Ovary (tissue), 3 donors: ENCODE measurements around the gene ARID5A.

Source experiments
- CTCF ChIP-seq, 3 donors: fragments of 450-650 bp in 2 of 3; fragments of 200-600 bp in 1 of 3; IDR thresholded peaks; one replicate each; pipeline versions ENCODE4 v1.5.1 to v1.8.0; 2016 to 2022; ENCODE audit warnings: antibody characterized with exemption in 3 of 3, mild to moderate bottlenecking in 1 of 3
- POLR2A ChIP-seq: fragments of 450-650 bp; IDR thresholded peaks from one replicate; pipeline ENCODE4 v1.6.1; 2017; ENCODE audit warnings: antibody characterized with exemption, mild to moderate bottlenecking, moderate library complexity
- donor health status: DM: no; HTN: no; CAD: no.

GRCh38 chr2:96553176-96553956 is 16.8 kb downstream of the ARID5A start:
- TF ChIP-seq CTCF (IDR thresholded peaks at IDR 0.05) (no peak), POLR2A (no peak)
